HG03108 (cell line): Measurements from ENCODE around the gene BRCA1.
A peak's percentile ranks its signal among the peaks of the same experiment; 100 is the strongest.
"Not testable (repeated sequence)": the region's sequence is repeated elsewhere in the genome, so short reads cannot be mapped to it uniquely, and the experiment has no call there.

Experiments used
- ATAC-seq: cut with Tn5 transposase; IDR thresholded peaks from one replicate; pipeline ENCODE4 v1.9.1; 2021; ENCODE audit warnings: moderate library complexity; ENCODE audit not compliant: unreplicated experiment

Gene BRCA1

DNA sequence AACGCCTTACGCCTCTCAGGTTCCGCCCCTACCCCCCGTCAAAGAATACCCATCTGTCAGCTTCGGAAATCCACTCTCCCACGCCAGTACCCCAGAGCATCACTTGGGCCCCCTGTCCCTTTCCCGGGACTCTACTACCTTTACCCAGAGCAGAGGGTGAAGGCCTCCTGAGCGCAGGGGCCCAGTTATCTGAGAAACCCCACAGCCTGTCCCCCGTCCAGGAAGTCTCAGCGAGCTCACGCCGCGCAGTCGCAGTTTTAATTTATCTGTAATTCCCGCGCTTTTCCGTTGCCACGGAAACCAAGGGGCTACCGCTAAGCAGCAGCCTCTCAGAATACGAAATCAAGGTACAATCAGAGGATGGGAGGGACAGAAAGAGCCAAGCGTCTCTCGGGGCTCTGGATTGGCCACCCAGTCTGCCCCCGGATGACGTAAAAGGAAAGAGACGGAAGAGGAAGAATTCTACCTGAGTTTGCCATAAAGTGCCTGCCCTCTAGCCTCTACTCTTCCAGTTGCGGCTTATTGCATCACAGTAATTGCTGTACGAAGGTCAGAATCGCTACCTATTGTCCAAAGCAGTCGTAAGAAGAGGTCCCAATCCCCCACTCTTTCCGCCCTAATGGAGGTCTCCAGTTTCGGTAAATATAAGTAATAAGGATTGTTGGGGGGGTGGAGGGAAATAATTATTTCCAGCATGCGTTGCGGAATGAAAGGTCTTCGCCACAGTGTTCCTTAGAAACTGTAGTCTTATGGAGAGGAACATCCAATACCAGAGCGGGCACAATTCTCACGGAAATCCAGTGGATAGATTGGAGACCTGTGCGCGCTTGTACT is at the start of gene BRCA1:
TSS of gene BRCA1 (minus strand) at position 232 of the 834 bp plus-strand sequence. CDS start 1,268 bp downstream, outside the sequence.
- peak; percentile 92 for ATAC-seq

DNA sequence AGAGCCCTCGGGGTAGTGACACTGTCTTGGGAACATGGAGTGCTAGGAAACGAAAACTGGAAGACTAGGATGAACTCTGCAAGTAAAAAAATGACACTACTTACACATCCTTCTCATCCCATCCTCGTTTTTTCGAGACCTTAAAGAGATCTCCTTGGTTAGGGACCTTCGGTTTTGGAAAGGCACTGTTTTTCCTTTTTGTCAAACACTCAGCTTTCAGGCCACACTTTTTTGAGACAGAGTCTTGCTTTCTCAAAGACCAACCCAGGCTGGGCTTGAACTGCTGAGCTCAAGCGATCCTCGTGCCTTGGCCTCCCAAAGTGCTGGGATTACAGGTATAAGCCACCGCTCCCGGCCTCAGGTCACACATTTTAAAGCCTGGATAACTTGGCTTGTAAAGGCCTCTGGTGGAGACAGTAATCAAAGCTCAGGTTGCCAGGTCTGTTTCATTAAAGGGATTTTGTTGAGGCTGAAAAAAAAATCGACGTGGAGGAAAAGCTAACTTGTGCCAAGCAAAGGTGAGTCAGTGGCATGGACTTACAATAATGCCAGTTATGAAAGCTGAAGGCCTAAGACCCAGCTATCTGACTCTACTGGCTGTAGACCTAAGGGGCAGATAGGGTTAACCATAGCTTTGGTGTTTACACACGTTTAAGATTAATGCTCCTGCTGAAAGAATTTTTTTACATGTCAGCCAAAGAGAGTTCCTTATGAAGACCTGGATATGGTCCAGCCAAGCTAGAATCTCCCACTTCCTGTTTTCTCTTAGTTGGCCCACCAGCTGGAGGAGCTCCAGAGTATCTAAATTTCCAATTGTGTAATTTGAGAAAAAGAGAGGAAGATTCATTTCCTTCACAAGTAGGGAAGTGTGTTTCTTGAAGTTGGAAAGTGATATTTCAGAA is 46.7 kb upstream of the BRCA1 start:
- no peak for ATAC-seq

DNA sequence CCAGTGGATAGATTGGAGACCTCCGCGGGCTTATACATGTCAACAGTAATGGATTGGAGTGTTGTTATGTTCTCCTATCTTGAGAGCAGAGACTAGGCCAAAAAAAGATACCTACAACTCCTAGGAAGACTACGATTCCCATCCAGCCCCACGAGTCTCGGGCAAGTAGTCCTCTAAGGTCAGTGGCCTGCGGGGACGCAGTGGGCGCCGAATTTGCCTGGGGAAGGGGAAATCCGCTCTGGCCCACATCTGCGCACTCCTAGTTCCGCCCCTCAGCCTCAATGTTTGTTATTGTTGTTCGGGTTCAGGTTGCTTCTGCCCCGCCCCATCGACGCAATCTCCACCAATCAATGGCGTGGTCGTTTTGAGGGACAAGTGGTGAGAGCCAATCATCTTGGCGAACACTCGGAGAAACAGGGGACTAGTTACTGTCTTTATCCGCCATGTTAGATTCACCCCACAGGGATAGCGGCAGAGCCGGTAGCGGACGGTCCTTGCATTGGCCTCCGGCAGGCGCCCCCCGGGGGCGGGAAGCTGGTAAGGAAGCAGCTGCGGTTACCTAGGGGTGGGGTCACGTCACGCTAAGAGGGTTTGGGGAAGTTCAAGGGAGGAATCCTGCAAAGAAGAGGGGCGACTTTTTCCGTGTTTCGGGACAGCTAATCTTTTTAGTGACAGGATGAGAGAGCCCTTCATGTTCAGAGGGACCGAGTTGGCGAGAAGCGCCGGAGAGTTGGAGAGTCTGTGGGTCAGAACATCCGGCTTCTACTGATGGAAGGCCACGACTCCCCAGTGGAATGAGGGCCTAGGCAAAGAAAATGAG is 45.8 kb upstream of the BRCA1 start, which contains the start of gene NBR1:
TSS of gene NBR1 (plus strand) at position 449 of the 820 bp plus-strand sequence. CDS start 4,586 bp downstream, outside the sequence.
- ATAC-seq: peak; percentile 67

DNA sequence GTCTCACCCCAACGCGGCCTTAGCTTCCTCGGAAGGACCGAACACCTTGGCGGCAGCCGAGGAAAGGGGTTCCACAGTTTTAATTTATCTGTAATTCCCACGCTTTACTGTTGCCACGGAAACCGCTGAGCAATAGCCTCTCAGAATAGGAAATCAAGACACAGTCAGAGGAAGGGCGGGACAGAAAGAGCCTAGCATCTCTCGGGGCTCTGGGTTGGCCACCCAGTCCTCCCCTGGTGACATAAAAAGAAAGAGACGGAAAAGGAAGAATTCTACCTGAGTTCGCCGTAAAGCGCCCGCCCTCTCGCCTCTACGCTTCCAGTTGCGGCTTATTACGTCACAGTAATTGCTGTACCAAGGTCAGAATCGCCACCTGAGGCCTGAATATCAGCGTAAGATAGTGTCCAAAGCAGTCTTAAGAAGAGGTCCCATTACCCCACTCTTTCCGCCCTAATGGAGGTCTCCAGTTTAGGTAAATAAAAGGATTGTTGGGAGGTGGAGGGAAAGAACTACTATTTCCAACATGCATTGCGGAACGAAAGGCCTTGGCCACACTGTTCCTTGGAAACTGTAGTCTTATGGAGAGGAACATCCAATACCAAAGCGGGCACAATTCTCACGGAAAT is 45.1 kb upstream of the BRCA1 start:
- ATAC-seq: peak; percentile 52

DNA sequence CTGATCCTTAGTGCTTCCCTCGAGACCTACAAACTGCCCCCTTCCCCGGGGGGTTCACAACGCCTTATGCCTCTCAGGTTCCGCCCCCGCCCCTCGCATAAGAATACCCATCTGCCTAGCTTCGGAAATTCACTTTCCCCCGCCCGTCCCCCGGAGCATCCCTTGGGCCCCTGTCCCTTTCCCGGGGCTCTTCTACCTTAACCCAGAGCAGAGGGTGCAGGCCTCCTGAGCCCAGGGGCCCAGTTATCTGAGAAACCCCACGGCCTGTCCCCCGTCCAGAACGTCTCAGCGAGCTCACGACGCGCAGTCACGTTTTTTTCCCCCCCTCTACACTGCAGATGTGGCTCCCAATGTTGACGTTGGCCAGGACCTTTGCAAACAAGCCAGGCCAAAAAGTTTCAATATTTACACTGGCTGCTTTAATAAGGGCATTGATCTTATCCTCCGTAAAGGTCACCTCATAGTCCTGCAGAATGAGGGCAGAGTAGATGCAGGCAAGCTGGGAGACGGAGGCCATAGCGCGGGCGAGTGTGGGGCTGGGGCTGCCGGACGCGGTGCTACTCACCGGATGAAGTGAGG is 44.5 kb upstream of the BRCA1 start:
- peak; percentile 16 for ATAC-seq

DNA sequence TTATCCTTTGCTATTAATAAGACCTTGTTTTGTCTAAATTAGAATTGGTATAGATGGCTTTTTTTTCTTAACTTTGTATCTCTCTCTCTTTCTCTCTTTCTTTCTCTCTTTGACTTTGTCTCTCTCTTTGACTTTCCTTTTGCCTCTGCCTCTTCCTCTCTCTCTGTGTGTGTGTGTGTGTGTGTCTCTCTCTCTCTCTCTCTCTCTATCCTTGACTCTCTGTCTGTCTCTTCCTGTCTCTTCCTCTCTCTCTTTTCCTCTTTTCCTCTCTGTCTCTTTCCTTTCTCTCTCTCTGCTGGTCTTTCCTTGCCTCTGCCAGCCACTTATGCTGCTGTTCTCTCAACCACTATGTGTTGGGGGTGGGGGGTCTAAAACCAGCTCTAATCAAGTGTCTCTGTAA is 40.8 kb upstream of the BRCA1 start:
- not testable (repeated sequence) for ATAC-seq

DNA sequence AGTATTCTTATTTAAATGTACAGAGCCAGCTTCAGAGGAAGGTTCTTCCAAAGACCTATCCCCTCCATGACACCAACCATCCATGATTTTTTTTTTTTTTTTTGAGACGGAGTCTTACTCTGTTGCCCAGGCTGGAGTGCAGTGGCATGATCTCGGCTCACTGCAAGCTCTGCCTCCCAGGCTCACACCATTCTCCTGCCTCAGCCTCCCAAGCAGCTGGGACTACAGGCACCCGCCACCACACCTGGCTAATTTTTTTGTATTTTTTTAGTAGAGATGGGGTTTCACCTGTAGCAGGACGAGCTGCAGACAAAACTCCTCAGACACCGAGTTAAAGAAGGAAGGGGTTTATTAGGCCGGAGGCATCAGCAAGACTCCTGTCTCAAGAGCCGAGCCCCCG is 34.8 kb upstream of the BRCA1 start:
- ATAC-seq: not testable (repeated sequence)

DNA sequence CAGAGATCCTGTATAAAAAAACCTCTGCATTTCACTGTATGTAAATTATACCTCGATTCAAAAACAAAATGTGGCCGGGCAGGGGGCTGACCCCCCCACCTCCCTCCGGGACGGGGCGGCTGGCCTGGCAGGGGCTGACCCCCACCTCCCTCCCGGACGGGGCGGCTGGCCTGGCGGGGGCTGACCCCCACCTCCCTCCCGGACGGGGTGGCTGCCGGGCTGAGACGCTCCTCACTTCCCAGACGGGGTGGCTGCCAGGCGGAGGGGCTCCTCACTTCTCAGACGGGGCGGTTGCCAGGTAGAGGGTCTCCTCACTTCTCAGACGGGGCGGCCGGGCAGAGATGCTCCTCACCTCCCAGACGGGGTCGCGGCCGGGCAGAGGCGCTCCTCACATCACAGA is 34.1 kb upstream of the BRCA1 start:
- ATAC-seq: not testable (repeated sequence)

DNA sequence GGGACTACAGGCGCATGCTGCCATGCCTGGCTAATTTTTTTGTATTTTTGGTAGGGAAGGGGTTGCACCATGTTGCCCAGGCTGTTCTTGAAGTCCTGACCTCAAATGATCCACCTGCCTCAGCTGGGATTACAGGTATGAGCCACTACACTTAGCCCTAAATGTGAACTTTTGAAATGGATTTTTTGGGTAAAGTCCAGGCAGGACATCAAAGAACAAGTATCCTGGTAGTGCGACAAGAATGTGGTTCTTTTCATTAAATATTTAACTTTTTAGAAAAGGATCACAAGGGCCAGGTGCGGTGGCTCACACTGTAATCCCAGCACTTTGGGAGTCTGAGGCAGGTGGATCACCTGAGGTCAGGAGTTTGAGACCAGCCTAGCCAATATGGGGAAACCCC is 30.5 kb upstream of the BRCA1 start:
- ATAC-seq: no peak

DNA sequence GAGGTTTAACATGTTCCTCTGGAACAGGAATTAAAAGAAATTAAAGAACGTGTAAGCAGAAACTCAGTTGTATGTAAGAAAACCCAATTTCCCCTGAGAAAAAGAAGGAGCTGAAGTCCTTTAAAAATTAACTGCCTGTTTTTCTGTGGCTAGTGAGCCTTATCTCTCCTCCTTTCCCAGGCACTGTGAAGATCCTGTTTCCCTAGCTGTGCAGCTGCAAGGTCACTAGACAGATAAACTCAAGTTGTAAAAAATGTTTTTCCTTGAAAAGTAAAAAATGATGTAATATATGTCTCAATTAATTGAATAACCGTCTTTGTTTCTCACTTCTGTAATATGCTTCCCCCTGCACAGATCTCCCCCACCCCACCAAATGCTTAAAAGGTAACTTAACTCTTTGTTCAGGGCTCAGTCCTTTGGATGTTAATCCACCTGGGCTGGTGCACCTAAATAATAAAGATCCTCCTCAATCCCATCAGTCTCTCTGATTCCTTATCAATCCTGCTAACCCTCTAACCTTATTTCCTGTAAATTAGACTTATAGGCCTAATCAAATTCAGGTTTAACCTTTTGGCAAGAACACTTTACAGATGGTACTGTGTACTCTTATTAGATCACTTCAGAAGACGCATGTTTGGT is 28.2 kb upstream of the BRCA1 start:
- ATAC-seq: not testable (repeated sequence)

DNA sequence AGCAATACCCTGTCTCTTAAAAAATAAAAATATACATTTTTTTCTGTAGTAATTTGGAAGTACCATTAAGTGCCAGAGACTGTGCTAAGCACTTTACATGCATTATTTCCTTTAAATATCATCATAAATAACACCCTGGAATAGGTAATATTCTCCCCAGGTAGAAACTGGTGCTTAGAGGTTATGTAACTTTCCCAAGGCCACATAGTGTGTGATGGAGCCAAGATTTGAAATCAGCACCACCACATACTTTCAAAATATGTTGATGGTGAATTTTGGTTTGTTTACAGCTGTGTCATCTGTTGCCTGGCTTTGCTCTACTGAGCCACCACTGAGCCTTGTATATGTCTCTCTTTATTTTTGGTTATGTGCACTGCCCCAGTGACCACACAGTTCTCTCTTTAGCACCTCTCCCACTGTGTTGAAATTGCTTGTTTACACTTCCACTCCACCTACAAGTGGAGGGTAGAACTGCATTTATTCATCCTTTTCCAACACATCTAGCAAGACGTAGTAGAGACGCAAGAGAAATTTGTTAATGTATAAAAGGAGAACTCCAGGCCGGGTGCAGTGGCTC is 26.8 kb upstream of the BRCA1 start:
- ATAC-seq: no peak

DNA sequence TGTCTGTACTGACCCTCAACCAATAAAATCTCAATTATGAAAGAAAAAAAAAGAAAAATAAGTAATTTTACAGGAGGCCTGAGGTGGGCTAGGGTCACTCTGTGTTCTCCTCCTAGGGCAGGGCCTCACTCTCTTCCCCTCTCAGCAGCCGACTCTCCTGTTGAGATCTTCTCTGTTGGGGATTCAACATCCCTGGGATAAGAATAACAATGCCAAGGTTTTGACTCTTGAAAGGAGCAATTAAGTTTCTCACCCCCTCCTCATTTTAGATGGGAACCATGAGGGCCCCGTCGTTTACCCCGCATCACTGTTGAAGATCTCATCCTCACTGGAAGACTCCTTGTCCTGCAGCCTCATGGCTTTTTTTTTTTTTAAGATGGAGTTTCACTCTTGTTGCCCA is 21.5 kb upstream of the BRCA1 start:
- ATAC-seq: no peak

DNA sequence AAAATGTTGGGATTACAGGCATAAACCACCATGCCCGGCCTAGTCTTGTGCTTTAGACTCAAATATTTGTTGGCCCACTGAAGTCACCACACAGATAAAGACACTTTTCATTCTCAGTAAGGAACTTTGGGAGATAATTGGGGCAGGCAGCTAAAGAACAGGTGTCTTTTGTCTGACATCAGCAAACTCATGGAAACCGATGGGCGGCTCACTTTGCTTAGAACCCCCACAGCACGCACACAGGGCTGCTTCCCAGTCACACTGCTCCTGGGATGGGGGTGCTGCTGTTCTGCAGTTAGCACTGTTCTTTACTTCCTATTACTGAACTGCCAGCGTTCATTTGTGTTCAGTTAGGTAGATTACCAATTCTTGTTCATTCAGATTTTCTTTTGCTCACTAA is 18.0 kb upstream of the BRCA1 start:
- no peak for ATAC-seq

DNA sequence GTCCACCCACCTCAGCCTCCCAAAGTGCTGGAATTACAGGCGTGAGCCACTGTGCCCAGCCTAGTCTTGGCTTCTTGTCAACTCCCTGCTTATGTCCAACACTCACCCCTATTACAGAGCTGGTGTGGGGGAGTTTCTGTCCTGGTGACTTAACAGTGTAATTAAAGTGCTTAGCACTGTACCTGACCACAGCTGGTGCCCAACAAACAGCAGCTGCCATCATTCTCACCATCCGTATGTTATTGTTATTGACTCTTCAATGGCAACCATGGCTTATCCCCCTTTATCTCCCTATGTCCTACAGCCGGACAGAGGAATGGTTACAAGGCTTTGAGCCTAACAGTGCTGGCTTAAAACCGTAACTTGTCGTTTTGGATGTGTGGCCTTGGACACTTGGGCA is 17.0 kb upstream of the BRCA1 start:
- ATAC-seq: no peak

DNA sequence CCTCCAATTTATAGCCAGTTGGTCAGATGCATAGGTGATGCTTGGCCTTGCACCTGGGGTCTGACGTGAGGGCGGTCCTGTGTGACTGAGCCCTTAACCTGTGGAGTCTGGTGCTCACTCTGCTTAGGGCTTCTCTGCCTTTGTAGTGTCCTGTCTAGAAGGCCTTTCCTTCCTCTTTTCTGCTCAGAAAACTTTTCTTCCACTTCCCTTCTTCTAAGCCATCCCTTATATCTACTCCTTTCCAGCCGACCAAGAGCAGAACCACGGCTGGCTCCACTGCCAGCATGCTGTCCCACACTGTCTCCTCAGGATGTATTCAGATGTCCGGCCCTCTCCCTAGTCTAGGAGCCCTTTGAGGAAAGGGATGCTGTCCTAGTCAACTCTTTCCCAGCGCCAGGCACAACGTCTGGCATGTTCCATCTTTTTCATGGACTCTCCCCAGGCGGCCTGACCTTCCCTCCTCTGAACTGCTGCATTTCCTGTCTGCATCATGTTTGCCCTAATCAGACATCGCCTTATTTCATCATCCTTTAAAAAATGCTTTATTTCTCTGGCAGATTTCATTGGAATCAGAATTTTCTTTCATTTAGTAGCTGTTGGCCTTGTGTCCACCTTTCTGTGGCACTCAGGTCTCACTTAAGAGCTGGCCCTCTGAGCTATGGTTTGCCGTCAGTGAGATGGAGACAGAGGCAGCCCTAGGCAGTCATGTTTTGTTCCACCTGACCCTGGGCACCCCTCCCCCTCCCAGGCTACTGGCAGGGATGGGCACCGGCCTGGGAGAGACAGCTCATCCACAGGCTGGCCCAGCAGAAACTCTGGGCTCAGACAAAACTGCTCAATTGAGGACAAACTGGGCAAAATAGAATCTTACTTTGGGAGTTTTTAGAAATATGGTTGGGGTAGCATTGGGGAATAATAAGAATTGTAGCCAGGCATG is 15.5 kb upstream of the BRCA1 start:
- ATAC-seq: no peak

DNA sequence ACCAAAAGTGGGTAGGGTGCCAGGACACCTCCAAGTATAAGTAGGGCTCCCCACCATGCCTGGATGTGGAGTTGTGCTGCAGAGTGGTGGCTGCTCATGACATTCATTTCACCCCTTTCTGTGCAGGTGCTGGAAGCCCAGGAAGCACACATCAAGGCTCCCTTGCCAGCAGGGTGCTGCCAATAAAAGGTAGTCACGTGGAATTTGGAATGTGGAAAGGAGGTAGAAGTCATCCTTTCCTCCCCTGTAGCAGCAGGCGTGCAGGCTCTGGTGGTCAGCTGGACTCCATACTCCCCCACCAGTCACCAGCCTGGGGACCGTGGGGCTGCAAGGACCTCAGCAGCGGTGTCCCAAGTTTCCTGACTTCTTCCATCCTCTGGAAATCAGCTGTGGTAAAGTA is 13.4 kb upstream of the BRCA1 start:
- ATAC-seq: not testable (repeated sequence)

DNA sequence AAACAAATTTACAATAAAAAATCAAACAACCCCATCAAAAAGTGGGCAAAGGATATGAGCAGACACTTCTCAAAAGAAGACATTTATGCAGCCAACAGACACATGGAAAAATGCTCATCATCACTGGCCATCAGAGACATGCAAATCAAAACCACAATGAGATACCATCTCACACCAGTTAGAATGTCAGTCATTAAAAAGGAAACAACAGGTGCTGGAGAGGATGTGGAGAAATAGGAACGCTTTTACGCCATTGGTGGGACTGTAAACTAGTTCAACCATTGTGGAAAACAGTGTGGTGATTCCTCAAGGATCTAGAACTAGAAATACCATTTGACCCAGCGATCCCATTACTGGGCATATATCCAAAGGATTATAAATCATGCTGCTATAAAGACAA is 11.4 kb upstream of the BRCA1 start:
- ATAC-seq: not testable (repeated sequence)

DNA sequence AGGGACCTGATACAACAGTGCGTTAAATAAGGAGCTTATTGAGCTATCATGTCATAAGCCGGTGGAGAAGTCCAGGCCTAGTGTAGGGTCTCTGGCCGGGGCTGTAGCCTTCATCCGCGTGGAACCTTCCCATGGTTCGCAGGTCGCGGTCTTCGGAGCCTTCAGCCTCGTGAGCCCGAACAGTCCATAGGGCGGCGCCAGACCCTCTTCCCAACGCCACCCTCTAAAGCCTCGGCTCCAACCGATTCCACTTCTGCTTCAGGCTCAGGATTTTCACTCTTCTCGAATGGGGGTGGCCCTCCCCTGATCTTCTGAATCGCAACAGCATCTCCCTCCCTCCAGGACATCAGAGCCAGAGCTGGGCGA is 10.3 kb upstream of the BRCA1 start:
- no peak for ATAC-seq
